Right lobe of liver (tissue), 6 donors: ENCODE results near the gene SH2B3. TPM values are rescaled to one million over a fixed set of nuclear protein-coding genes. Genes with fewer than 3 reads are reported as not detected.
A peak's percentile ranks its signal among the peaks of the same experiment; 100 is the strongest.
"Not testable (repeated sequence)": the region's sequence is repeated elsewhere in the genome, so short reads cannot be mapped to it uniquely, and the experiment has no call there.

Source experiments
- ATAC-seq, 4 donors: fragments of 200-7000 bp; cut with Tn5 transposase; one replicate each; pipeline ENCODE4 v1.9.1; 2020; ENCODE audit warnings: mild to moderate bottlenecking in 4 of 4, moderate library complexity in 4 of 4
- DNase-seq, 3 donors: peaks; one replicate each; pipeline ENCODE4 v3.0.0-alpha.2; 2020
- H3K27ac ChIP-seq, 3 donors: fragments of 200-600 bp; one replicate each; pipeline ENCODE4 v1.8.0; 2022
- H3K27me3 ChIP-seq, 2 donors: fragments of 200-600 bp; one replicate each; pipeline ENCODE4 v1.8.0; 2022
- H3K36me3 ChIP-seq, 4 donors: fragments of 200-600 bp; sonication (generic) in 1 of 4; one replicate each; pipeline versions ENCODE4 v1.5.1 to v1.8.0; 2017 to 2022; ENCODE audit warnings: control low read depth in 1 of 4
- H3K4me1 ChIP-seq, 4 donors: fragments of 200-600 bp; sonication (generic) in 1 of 4; one replicate each; pipeline versions ENCODE4 v1.5.1 to v1.8.0; 2017 to 2022; ENCODE audit warnings: control low read depth in 1 of 4
- H3K4me3 ChIP-seq, 3 donors: fragments of 200-600 bp; one replicate each; pipeline ENCODE4 v1.8.0; 2022
- H3K9me3 ChIP-seq, 4 donors: fragments of 200-600 bp; sonication (generic) in 1 of 4; one replicate each; pipeline versions ENCODE4 v1.5.1 to v1.8.0; 2017 to 2022; ENCODE audit warnings: control low read depth in 1 of 4
- CTCF ChIP-seq, 4 donors: fragments of 200-600 bp in 3 of 4; fragments of 450-650 bp in 1 of 4; IDR thresholded peaks; one replicate each; pipeline versions ENCODE4 v1.5.1 to v1.8.0; 2016 to 2022; ENCODE audit warnings: antibody characterized with exemption in 4 of 4, mild to moderate bottlenecking in 2 of 4
- POLR2A ChIP-seq: fragments of 450-650 bp; IDR thresholded peaks from one replicate; pipeline ENCODE4 v1.6.1; 2017; ENCODE audit warnings: antibody characterized with exemption, mild to moderate bottlenecking
- WGBS: methylation state at CpG from one replicate; pipeline ENCODE4 v1.1.6; 2018; ENCODE audit warnings: low coverage, low lambda C conversion rate; ENCODE audit not compliant: insufficient coverage; ENCODE audit errors: missing lambda C conversion rate; 5-methylcytosine and 5-hydroxymethylcytosine counted together
- intact Hi-C, 2 donors: fragments of 100-400 bp; cut with DNase I; formaldehyde crosslinking; loops; one replicate each; pipeline versions ENCODE4 v1.11.2 to v1.14.1; 2022
- total RNA-seq, 6 experiments: library from RNA; depleted of rRNA in 2 of 6; stranded (reverse); fragments of >200 nt in 2 of 6; fragmentation: NEBNext Ultra II Directional in 3 of 6; extraction: Animal tissue kit (Norgen Biotek cat#: 25700) in 3 of 6; gene quantifications; one replicate each; pipeline versions ENCODE4 v1.1.0 to v1.2.4, GENCODE V29; 2016 to 2023
- donor health status: DM: no; HTN: yes; CAD: no.
- donor health status: DM: no; HTN: no; CAD: no.
- donor health status: DM: no; HTN: no; CAD: no.
- donor health status: DM: no; HTN: yes; CAD: no.
- donor health status: DM: no; HTN: yes; CAD: no.

The SH2B3 gene
- total RNA-seq, 6 experiments from 2014 or later: 6.7 to 43.5 (median 17.0) TPM

DNA sequence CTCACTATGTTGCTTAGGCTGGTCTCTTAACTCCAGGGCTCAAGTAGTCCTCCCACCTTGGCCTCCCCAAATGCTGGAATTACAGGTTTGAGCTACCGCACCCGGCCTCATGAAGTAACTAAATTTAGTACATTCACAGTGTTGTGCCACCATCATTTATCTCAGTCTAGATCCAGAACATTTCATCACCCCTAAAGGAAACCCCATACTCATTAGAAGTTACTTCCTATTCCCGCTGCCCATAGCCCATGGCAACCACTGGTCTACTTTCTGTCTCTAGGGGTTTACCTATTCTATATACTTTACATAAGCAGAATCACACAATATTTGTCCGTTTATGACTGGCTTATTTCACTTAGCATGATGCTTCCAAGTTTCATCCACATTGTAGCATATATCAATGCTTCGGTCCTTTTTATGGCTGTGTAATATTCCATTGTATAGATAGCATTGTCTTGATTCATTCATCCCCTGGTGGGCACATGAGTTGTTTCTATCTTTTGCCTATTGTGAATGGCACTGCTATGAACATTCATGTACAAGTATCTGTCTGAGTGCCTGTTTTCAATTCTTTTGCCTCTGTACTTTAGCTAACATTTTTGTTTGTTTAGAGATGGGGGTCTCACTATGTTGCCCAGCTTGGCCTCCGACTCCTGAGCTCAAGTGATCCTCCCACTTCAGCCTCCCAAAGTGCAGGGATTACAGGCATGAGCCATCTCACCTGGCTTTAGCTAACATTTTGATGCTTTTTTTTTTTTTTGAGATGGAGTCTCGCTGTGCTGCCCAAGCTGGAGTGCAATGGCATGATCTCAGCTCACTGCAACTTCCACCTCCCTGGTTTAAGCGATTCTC is 10.2 kb upstream of the SH2B3 start:
- WGBS: 82% methylated on average over 8 of the region's 8 CpGs
- H3K4me1 ChIP-seq: peaks cover 0 to 9% (median 3%) of the 10 kb centered on the region in 4 donors
- H3K27ac ChIP-seq: no peak overlapping the region
- DNase-seq (no peak), ATAC-seq (no peak)
- H3K36me3 ChIP-seq: no peaks in the 10 kb centered on the region
- H3K27me3 ChIP-seq: no peaks in the 10 kb centered on the region
- no peak overlapping the region for H3K4me3 ChIP-seq
- no peak for TF ChIP-seq POLR2A
- no peak for TF ChIP-seq CTCF (IDR thresholded peaks at IDR 0.05)
- intact Hi-C loops: loop anchor here in 1 of 2 donors (10.0 kb wide), 1 partner anchor 59 kb away; no protein-coding TSS in a partner anchor
- H3K9me3 ChIP-seq: no peaks in the 10 kb centered on the region

DNA sequence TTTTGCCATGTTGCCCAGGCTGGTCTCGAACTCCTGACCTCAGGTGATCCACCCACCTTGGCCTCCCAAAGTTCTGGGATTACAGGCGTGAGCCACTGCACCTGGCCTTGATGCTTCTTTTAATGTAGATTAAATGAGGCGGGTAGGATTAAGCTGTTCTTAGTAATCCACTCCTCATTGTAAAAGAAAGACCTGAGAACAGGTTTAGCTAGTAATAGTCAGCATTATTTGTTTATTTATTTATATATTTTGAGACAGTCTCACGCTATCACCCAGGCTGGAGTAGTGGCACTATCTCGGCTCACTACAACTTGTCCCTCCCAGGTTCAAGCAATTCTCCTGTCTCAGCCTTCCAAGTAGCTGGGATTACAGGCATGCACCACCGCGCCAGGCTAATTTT is 9.5 kb upstream of the SH2B3 start:
- not testable (repeated sequence) for H3K4me1 ChIP-seq, H3K9me3 ChIP-seq, DNase-seq, H3K27me3 ChIP-seq, H3K4me3 ChIP-seq, ATAC-seq, H3K27ac ChIP-seq, H3K36me3 ChIP-seq
- 78% methylated on average over 5 of the region's 7 CpGs for WGBS
- intact Hi-C loops: loop anchor here in 1 of 2 donors (10.0 kb wide), 1 partner anchor 59 kb away; no protein-coding TSS in a partner anchor

GRCh38 chr12:111396726-111397445 is 8.8 kb upstream of the SH2B3 start:
- ATAC-seq (peak; percentile 87 to 94 (median 90)), DNase-seq (peak; percentile 89 to 91 (median 90))
- intact Hi-C loops: loop anchor here in 1 of 2 donors (10.0 kb wide), 1 partner anchor 58 kb away; no protein-coding TSS in a partner anchor
- Histone ChIP-seq H3K4me3 (peak overlapping the region in 2 of 3 donors; percentile 1 to 31), H3K36me3 (no peaks in the 10 kb centered on the region), H3K9me3 (no peaks in the 10 kb centered on the region), H3K27ac (peak overlapping the region; percentile 16 to 41 (median 34)), H3K4me1 (peaks cover 0 to 9% (median 3%) of the 10 kb centered on the region in 4 donors), H3K27me3 (no peaks in the 10 kb centered on the region)
- 12% methylated on average over 11 of the region's 34 CpGs for WGBS
- TF ChIP-seq CTCF (IDR thresholded peaks at IDR 0.05) (peak; percentile 98 to 99 (median 99)), POLR2A (no peak)

- DNase-seq (no peak), ATAC-seq (peak in 3 of 4 donors; percentile 1 to 8 (median 1))
- intact Hi-C loops: loop anchor here in 1 of 2 donors (10.0 kb wide), 1 partner anchor 56 kb away; no protein-coding TSS in a partner anchor
- H3K4me3 ChIP-seq: no peak overlapping the region
- no peaks in the 10 kb centered on the region for H3K36me3 ChIP-seq
- 59% methylated on average over 4 of the region's 4 CpGs for WGBS
- TF ChIP-seq POLR2A (no peak), CTCF (IDR thresholded peaks at IDR 0.05) (no peak)
- H3K4me1 ChIP-seq: peaks cover 0 to 13% (median 4%) of the 10 kb centered on the region in 4 donors
- H3K27ac ChIP-seq: no peak overlapping the region
- H3K27me3 ChIP-seq: no peaks in the 10 kb centered on the region
- no peaks in the 10 kb centered on the region for H3K9me3 ChIP-seq
These were observed 7.2 kb upstream of the SH2B3 start for GRCh38 chr12:111398530-111398929.

DNA sequence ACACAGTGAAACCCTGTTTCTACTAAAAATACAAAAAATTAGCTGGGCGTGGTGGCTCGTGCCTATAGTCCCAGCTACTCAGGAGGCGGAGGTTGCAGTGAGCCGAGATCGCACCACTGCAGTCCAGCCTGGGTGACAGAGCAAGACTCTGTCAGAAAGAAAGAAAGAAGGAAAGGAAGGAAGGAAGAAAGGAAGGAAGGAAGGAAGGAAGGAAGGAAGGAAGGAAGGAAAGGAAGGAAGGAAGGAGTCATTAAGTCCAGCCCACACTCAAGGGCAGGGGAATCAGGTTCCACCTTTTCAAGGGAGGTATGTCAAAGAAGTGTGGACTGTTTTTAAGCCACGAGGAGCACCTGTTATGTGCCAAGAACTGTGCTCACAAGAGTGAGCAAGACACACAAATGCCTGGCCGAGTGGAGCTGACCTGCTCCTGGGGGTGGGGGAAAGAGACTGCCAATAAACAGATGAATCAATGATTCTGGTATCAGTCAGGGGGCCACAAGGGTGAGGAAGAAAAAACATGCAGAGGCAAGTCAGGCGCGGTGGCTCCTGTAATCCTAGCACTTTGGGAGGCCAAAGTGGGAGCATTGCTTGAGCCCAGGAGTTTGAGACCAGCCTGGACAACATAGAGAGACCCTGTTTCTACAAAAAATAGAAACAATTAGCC is 5.8 kb upstream of the SH2B3 start:
- DNase-seq, ATAC-seq, H3K36me3 ChIP-seq, H3K9me3 ChIP-seq, H3K27ac ChIP-seq, H3K27me3 ChIP-seq, H3K4me3 ChIP-seq: not testable (repeated sequence)
- intact Hi-C loops: loop anchor here (5.0 to 10.0 kb wide), 2 partner anchors 47 to 55 kb away; no protein-coding TSS in a partner anchor
- peaks cover 0 to 20% (median 4%) of the 10 kb centered on the region in 4 donors for H3K4me1 ChIP-seq
- WGBS: 77% methylated on average over 9 of the region's 9 CpGs
